Astrocyte of the spinal cord (primary cell): Measurements from ENCODE around the gene PRXL2B.
"Not testable (repeated sequence)": the region's sequence is repeated elsewhere in the genome, so short reads cannot be mapped to it uniquely, and the experiment has no call there.

Source experiments
- DNase-seq: peaks from one replicate; pipeline ENCODE4 v3.0.0; 2011; ENCODE audit warnings: low read depth, low spot score
- H3K4me3 ChIP-seq: 2 replicates; pipeline ENCODE4 v1.5.1; 2011; ENCODE audit warnings: low read depth, mild to moderate bottlenecking, low read length, moderate library complexity
- in situ Hi-C: cut with HindIII; loops from 2 replicates; pipeline ENCODE4 v1.10.0; 2017; ENCODE audit warnings: low sequenced_read_pairs
- TF ChIP-seq, protein P1 (sequence below): IDR thresholded peaks from 2 replicates; pipeline ENCODE4 v1.5.1; 2012; ENCODE audit warnings: low read depth, mild to moderate bottlenecking, low read length, inconsistent platforms

PRXL2B gene

DNA sequence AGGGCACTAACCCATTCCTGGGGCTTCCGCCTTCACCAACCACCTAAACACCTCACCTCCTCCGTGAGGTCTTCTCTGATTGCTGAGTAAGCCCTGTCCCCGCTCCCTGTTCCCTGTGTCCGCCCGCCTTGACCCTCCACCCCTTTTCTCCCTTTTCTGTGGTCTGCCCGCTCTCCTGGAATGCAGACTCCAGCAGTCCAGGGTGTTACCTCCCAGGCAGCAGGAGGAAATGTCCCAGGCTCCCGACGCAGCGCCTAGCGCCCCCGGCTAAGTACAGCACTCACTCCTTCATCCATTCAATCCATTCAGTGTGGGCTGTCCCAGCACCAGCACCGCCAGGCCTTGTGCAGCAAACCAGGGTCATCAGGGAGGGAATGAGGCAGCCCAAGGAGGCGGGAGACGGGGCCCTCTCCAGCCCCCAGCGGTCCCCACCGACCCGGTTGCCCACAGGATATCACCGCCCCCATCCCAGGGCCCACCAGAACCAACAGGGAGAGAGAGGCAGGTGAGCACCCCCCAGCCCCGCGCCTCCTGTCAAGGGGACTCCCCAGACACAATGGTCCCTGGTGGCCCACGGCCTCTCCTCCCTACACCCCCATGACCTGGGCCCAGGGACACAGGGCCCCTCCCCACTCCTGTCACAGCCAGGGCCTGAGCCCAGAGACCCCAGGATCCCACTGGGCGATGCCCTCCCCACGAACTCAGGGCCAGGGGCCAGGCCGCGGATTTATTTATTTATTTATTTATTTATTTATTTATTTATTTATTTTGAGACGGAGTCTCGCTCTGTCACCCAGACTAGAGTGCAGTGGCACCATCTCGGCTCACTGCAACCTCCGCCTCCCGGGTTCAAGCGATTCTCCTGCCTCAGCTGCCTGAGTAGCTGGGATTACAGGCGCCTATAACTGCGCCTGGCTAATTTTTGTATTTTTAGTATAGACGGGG, 20.2 kb upstream of the PRXL2B start:
- TF ChIP-seq, protein P1, sequence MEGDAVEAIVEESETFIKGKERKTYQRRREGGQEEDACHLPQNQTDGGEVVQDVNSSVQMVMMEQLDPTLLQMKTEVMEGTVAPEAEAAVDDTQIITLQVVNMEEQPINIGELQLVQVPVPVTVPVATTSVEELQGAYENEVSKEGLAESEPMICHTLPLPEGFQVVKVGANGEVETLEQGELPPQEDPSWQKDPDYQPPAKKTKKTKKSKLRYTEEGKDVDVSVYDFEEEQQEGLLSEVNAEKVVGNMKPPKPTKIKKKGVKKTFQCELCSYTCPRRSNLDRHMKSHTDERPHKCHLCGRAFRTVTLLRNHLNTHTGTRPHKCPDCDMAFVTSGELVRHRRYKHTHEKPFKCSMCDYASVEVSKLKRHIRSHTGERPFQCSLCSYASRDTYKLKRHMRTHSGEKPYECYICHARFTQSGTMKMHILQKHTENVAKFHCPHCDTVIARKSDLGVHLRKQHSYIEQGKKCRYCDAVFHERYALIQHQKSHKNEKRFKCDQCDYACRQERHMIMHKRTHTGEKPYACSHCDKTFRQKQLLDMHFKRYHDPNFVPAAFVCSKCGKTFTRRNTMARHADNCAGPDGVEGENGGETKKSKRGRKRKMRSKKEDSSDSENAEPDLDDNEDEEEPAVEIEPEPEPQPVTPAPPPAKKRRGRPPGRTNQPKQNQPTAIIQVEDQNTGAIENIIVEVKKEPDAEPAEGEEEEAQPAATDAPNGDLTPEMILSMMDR = no peak
- in situ Hi-C loops = no loop called here
- no peak for DNase-seq
- H3K4me3 ChIP-seq = no peak overlapping the region

DNA sequence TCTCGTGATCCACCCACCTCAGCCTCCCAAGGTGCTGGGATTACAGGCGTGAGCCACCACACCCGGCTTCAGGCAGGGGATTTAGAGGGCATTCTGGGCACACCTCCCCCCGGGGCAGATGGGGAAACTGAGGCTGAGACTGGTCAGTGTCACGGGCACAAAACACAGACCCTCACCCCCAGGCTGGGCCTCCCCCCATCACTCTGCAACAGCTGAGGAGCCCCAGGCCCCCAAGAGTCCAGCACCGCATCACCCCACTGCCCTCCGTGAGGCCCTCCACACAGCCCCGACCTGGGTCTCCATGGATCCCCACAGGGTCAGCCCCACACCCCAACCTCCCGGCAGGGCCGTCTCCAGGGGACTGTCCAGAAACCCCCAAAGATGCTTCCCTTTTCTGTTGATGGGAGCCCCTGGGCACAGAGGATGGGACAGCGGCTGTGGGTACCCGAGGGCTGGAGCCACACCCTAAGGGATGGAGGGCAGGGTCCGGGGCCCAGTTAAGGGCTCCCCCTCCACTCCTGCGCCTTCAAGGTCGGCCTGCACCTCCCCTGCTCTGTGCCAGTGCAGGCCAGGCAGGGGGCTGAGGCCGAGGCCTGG, 19.4 kb upstream of the PRXL2B start:
- TF ChIP-seq, protein P1 = no peak
- no peak for DNase-seq
- H3K4me3 ChIP-seq = no peak overlapping the region
- in situ Hi-C loops = no loop called here

DNA sequence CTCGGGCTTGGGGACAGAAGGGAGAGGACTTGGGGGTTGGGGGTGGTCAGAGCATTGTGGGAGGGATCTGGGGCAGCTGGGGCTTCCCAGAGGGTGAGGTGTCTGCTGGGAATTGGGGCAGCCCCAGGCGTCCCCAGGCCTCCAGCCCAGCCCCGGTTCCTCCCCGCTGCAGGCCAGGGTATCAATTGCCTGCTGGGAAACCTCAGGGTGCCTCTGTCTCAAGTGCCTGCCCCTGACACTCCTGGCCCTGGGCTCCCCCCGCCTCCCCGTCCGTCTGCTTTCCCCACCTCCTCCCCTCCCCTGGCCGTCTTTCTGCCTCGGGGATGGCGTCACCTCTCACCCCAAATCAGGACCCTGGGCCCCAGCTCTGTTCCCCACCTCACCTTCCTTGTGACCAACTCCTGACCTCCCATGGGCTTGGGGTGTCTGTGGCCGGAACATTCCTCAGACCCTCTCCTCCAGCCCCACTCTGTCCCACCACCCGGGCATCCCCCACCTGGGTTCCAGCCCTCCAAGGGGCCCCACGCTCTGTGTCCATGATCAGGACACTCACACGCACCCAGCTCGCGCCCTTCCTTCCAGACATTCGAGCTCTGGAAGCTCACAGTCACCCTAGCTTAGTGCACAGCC, 18.3 kb upstream of the PRXL2B start:
- H3K4me3 ChIP-seq, in situ Hi-C loops, DNase-seq: not testable (repeated sequence)

DNA sequence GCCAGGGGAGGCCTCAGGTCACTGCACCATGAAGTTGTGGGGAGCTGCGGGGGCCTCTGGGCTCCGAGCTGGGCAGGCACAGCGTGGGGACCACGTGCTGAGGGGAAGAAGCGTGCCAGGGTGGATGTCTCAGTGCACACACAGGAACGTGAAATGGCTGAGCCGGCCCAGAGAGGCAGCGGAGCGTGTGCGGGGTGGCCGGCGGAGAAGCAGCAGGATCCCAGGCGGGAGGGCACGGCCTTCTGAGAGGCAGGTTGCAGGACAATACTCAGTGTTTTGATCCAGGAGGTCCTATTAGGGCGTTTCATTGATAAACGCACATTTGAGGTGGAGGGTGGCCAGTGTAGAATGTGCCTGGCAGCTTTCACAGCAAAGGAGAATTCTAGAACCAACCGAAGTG, 17.5 kb upstream of the PRXL2B start:
- in situ Hi-C loops = no loop called here
- no peak for DNase-seq
- no peak overlapping the region for H3K4me3 ChIP-seq
- TF ChIP-seq, protein P1 = no peak

DNA sequence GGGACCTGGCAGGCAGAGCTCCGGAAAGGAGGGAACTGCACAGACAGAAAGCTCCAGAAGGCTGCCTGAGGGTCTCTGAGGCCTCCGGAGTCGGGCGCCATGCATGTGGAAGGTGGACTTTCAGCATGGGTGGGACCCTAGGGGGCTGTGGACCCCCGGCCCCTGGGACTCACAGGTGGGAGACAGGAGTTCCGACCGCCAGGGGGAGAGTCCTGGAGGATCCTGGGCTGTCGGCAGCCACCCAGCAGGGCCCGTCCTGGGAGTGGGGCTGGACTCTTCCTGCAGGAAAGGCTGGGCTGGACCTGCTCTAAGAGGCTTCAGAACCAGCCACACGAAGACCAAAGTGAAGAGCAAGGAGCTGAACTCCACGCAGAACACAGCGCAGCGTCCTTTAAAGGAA, 16.9 kb upstream of the PRXL2B start:
- DNase-seq, H3K4me3 ChIP-seq, in situ Hi-C loops: not testable (repeated sequence)

DNA sequence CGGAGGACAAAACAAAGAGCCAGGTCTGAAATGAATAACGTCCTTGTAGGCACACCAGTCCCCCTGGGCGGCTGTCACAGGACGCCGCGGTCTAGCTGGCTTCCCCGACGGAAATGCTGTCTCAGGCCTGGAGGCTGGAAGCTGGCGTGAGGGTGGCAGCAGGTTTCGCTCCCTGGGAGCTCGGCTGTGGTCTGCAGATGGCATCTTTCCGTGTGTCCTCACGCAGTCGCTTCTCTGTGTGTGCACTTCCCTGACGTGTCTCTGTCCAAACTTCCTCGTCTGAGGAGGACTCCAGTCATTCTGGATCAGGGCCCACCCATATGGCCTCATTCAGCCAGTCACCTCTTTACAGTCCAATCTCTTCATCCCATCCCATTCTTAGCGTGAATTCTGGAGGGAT, 16.2 kb upstream of the PRXL2B start:
- in situ Hi-C loops = no loop called here
- DNase-seq = no peak
- H3K4me3 ChIP-seq = no peak overlapping the region

DNA sequence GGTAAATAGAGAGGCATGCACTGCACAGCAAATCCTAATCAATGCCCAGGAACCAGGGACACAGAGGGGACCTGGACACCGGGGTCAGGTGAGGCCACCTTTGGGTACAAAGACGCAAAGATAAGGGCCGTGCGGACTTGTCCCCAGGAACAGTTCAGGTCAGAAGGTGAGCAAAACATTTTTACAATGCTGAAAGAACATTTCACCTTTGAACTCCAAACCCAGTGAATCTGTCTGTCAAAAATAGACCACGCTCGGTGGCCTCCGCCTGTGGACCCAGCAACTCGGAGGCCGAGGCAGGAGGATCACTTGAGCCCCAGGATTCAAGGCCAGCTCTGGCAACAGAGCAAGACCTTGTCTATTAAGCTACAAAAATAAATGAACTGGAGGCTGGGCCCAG, 15.2 kb upstream of the PRXL2B start:
- no peak overlapping the region for H3K4me3 ChIP-seq
- TF ChIP-seq, protein P1 = no peak
- DNase-seq = no peak
- in situ Hi-C loops = no loop called here

More for the DNA sequence above, 16.2 kb upstream of the PRXL2B start:
- TF ChIP-seq, protein P1 = no peak
